Endometrial microvascular endothelial cells (primary cell): ENCODE results near the gene UGT2B11. TPM values are rescaled to one million over a fixed set of nuclear protein-coding genes. Genes with fewer than 3 reads are reported as not detected.
"Not testable (repeated sequence)": the region's sequence is repeated elsewhere in the genome, so short reads cannot be mapped to it uniquely, and the experiment has no call there.

ENCODE experiments used
- in situ Hi-C: cut with HindIII; loops from 2 replicates; pipeline ENCODE4 v1.10.0; 2017; ENCODE audit warnings: low sequenced_read_pairs, low pct_unique_long_range_greater_than_20kb; ENCODE audit errors: inconsistent ontology term
- total RNA-seq: library from RNA; depleted of rRNA; stranded (reverse); fragments of >200 nt; gene quantifications from one replicate; pipeline ENCODE4 v1.2.3, GENCODE V29; 2015; ENCODE audit errors: inconsistent ontology term

The UGT2B11 gene
- not detected for total RNA-seq

GRCh38 chr4:69214716-69215115 is at the start of gene UGT2B11:
UGT2B11 (minus strand) TSS chr4:69214748; CDS start chr4:69214722, 26 bp downstream.
- in situ Hi-C loops: no loop called here

GRCh38 chr4:69253147-69253772 is 38.7 kb upstream of the UGT2B11 start:
- in situ Hi-C loops: not testable (repeated sequence)

- in situ Hi-C loops: not testable (repeated sequence)
These were observed 36.3 kb upstream of the UGT2B11 start for GRCh38 chr4:69250884-69251283.

- in situ Hi-C loops: not testable (repeated sequence)
These were observed 28.2 kb upstream of the UGT2B11 start for GRCh38 chr4:69242562-69243240.

GRCh38 chr4:69241746-69242145 is 27.2 kb upstream of the UGT2B11 start:
- in situ Hi-C loops: not testable (repeated sequence)

- in situ Hi-C loops: not testable (repeated sequence)
These were observed 26.2 kb upstream of the UGT2B11 start for GRCh38 chr4:69240787-69241186.

GRCh38 chr4:69239557-69240168 is 25.1 kb upstream of the UGT2B11 start:
- in situ Hi-C loops: no loop called here

- in situ Hi-C loops: no loop called here
These were observed 24.5 kb upstream of the UGT2B11 start for GRCh38 chr4:69239092-69239491.

- in situ Hi-C loops: no loop called here
These were observed 10.3 kb upstream of the UGT2B11 start for GRCh38 chr4:69224891-69225290.

GRCh38 chr4:69223277-69223676 is 8.7 kb upstream of the UGT2B11 start:
- in situ Hi-C loops: not testable (repeated sequence)

GRCh38 chr4:69218491-69218890 is 3.9 kb upstream of the UGT2B11 start:
- in situ Hi-C loops: not testable (repeated sequence)

GRCh38 chr4:69210911-69211310 is 3.6 kb downstream of the UGT2B11 start:
- in situ Hi-C loops: no loop called here

GRCh38 chr4:69198506-69198905 is 16.0 kb downstream of the UGT2B11 start:
- in situ Hi-C loops: not testable (repeated sequence)

GRCh38 chr4:69196209-69196965 is 18.2 kb downstream of the UGT2B11 start:
- in situ Hi-C loops: no loop called here

GRCh38 chr4:69194166-69194565 is 20.4 kb downstream of the UGT2B11 start:
- in situ Hi-C loops: no loop called here

- in situ Hi-C loops: not testable (repeated sequence)
These were observed 22.6 kb downstream of the UGT2B11 start for GRCh38 chr4:69191905-69192304.

GRCh38 chr4:69190621-69191020 is 23.9 kb downstream of the UGT2B11 start:
- in situ Hi-C loops: not testable (repeated sequence)

GRCh38 chr4:69181519-69182169 is 32.9 kb downstream of the UGT2B11 start:
- in situ Hi-C loops: not testable (repeated sequence)

GRCh38 chr4:69179817-69180216 is 34.7 kb downstream of the UGT2B11 start:
- in situ Hi-C loops: not testable (repeated sequence)
